GM19463 (cell line): ENCODE data around the gene MVB12B.
"Not testable (repeated sequence)": the region's sequence is repeated elsewhere in the genome, so short reads cannot be mapped to it uniquely, and the experiment has no call there.

Source experiments
- ATAC-seq: cut with Tn5 transposase; IDR thresholded peaks from one replicate; pipeline ENCODE4 v1.9.1; 2021; ENCODE audit warnings: mild to moderate bottlenecking, moderate library complexity; ENCODE audit not compliant: unreplicated experiment

The MVB12B gene

DNA sequence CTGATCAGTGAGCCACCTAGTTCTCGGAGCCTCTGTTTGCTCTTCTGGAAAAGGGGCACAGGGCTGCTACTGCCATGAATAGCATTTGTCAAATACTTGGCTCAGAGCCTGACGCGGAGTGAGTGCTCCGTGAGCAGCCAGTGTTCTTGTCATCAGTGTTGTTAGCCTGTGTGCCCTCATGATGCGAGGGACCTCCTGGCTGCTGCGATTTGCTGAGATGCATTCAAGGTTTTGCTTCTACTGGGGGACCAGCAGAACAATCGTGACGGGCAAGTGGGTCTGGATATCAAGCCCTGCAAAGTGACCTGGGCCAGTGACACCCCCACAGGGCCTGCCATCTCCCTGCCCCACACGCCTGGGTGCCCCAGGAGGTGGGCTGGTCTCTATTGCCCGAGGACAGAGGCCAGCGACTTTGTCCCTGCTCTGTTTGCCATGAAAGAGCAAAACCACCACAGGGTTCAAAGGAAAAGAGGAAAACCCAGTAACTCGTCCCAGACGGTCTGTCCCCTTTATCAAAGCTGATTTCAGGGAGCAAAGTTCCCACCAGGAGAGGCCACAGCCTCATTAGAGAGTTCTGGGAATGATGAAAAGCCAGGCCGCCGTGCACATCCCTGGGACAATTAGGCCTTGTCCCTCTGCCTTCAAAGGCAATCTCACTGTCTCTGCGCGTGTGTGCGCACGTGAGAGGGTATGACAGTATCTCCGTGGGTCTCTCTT, 200.6 kb downstream of the MVB12B start:
- no peak for ATAC-seq

DNA sequence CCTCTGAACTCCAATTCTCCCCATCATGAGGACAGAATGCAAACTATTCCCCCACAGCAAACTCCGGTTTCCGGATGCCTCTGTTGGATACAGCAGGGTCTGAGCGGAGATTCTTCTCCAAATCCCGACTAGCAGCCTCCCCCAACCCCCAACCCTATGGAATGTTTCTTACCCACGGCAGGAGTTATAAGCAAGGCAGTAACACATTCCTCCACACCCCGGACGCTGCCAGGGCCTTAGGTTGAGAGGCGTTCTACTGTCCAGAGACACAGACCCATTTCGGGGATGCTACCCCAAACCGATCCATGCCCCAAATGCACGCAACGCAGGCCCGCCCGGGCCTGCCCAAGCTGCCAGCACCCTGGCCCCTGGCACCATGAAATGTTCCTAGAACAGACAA, 201.5 kb downstream of the MVB12B start:
- no peak for ATAC-seq

DNA sequence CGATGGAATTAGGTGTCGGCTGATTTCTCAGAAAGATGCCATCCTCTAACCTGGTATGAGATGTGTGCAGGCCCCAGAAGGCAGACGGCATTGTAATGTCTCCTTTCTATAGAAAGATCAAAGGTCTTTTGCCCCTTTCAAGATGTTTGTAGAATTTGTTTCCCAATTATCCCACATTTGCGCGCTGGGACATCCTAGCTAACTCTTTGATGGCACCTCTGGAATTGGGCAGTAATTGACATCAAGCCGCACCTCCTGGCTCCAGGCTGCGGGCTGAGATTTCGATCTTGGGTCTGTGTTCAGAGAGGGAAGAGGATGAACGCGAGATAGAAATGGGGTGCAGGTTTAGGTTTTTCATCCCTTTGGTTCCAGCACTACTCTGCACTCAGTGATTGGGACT, 202.3 kb downstream of the MVB12B start:
- ATAC-seq = no peak

DNA sequence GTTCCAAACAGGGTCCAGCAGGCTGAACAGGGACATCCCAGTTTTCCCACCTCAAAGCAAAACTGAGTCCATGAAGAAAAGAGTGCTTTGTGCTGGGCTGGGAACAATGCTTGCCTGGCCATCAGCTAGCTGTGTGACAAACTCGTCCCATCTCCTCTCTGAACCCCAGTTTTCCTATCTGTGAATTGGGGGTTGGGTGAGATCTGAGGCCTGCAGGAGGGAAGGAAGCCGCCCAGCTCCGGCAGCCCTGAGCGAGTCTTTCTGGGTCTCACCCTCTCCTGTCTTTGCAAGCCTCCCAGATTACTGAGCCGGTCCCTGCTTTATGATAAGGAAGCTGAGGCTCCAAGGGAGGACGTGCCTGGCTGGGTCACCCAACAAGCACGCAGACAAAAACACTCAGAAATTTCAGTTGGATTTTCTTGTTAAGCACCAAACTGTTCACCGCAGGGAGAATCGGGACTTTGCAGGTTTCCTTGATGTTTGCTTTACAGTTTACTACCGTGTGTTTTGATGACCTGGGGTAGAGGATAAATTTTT, 204.5 kb downstream of the MVB12B start:
- ATAC-seq = no peak

DNA sequence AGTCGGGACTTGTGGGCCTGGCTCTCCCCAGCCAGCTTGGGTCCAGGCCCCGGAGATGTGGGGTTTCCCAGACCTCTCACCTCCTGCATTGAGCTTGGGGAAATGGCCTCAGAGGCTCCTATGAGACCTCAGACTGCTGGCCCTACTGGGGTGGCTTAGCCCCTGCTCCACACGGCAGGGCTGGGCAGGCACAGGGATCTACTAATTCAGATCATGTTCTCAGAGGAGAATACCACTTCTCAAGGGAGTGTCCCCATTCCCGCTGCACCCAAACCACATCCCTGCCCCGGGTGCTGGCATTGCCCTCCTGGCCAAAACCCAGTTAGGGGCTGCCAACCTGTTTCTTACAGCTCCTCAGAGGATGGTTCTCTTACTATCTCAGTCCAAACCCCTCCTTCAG, 205.0 kb downstream of the MVB12B start:
- ATAC-seq = no peak

DNA sequence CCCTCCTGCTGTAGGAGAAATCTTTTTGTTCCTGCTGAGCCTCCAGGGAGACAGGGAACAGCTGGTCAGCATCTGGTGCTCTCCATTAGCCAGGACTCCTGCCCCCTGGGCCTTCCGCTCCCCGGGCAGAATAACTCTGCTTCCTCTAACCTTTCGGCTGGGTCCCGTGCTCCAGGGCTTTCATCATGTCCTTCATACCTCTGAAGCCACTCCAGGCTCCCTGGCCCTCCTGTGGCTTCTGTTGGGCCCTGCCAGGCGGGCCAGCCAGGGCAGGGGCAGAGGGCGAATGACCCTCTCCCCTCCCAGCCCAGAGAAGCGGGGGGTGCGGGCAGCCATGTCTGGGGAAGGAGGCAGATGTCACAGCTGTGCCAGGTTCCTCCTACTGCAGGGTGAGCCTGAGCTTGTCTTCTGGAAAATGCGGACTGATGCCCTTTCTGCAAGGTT, 205.4 kb downstream of the MVB12B start:
- ATAC-seq = no peak

DNA sequence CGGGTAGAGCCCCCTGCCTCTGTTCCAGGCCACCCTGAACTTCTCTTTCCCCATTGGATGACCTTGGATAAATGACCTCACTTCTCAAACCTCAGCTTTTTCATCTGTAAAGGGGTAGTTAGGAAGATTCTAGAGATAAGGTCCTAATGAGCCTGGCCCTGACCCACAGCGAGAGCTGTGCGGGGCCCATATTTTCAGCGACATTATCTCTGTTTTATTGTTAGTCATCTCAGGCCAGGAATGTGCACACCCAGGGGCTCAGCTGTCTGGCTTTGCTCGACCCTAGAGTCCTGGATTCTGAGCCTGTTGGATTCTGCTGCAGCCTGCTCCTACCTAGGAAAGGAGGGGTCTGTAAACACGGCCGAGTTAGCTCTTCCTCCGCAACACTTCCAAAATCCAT, 205.9 kb downstream of the MVB12B start:
- no peak for ATAC-seq

DNA sequence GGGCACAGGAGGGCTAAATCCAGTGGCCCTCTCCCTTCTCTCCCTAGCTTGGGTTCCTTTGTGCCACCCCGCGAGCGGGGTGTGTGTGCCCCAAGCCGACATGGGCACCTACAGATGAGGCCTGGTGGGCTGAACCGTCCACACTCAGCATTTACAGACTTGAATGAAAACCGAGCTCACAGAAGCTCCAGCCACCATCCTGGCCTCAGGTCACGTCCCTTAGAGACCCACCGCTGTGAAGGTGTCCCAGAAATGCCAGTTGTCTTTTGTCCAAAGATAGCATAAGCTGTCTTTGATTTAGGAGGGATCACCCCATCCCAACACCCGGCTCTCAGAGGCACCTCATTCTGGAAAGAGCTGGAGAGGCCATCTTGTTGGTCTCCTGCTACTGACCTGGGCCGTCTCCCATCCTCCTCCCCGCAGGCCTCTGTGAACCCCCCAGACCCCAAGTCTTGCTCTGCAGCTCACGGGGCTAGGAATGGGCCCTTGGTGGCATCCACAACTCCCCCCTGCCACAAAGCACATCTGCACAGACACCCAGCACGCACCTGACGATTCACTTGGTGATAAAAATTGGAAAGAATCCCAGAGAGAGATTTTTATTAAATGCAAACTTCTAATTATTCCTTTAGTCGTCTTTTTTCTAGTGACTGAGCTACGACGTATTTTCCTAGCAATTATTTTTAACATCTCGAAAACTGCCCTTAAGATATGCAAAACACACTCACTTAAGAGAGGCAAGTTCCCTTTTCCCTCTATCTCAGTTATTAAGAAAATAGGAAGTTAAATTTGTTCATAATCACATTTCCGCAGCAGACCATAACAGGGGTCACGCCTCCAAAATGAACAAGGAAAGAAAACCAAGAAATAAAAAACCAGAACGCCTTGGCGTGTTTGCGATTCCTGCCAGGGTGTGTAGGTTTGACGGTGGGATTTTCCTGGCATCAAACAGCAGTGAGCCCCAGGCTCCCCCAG, 206.6 kb downstream of the MVB12B start:
- ATAC-seq = no peak

DNA sequence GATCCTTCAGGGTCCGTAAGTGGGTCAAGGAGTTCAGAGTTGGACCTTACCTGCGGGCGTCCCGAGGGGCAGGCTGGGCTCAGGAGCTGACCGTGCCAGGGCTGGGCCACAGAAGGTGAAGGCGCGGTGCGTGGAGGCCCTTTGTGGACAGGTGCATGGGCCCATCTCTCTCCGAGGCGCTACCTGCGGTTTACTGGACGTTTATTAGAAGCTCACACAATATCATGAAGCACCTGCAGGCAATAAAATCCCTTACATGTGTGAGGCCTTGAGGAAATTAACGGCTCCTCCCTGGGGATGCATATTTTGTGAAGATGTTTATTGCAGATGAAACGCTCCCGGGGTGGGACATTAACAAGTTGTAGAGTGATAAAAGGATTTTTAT, 207.3 kb downstream of the MVB12B start:
- ATAC-seq = no peak

DNA sequence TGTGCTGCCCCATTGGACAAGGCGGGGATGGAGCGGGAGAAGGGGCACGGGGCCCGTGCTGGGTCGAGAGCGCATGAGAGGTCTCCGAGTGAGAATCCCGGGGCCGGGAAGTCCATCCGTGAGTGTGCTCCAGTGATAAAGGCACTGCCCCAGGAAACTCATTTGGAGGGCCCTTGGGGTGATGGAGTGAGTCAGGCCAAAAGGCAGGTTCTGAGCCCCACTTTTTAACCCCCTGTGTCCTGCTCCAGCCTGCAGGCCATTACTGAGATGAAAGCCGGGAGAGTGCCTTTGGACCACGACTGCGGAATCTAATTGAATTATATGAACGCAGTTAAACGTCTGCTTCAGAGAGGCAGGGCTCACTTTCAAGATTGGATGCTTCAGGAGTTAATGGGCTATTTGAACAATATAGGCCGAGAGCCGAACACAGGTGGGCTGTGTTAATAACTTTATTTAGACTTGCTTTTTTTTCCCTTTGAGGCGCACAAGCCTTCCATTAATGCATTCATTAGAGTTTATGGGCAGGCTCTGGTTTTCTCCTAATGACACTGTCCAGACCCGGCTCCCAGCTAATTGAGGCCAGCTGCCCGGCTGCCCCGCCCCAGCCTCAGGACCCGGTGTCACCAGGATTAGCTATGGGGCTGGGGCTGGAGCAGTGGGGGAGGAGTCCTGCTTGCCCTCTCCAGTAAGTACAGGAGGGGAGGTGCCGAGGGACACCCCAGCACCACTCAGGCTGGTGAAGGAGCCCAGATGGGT, 208.0 kb downstream of the MVB12B start:
- ATAC-seq = no peak

DNA sequence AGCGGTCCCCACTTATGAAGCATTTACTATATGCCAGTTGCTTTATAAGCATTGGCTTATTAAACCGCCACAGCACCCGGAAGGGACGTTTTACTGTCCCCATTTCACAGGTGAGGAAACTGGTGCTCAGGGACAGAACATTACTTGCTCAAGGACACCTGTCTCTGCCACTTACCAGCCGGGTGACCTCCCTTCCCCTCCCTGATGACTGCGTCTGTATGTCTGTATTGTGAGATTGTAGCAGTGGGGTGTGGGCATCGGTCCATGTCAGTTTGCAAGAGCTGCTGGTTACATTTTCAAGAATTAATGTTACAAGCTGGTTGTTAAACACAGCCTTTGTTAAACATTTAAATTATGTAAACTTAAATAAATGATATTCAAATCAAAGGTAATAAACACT, 209.5 kb downstream of the MVB12B start:
- ATAC-seq = no peak

DNA sequence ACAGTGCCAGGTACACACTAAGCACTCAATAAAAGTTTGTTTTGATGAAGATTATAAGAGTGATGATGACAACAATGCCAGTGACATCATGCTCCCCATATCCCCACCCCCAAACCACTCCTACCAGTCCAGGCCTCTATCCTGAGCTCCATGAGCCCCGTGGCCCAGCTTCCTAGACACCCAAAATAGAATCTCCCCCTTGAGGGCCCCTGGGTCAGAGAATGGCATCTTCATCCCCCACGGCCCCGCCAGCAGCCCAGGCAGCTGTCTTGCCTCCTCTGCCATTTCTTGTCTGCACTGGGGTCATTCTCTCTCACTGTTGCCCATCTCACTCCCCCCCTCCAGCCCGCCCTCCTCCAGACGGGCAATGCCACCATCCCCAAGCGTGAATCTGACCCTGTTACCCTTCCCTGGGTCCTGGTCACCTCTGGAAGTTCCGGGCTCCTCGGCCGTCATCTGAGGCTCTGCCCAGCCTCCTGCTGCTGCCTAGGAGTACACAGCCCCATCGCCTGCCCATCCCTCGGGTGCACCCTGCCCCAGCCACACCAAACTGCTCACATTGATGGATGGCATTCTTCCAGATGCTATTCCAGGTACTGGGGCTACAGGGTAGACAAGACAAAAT, 210.3 kb downstream of the MVB12B start:
- ATAC-seq = no peak

DNA sequence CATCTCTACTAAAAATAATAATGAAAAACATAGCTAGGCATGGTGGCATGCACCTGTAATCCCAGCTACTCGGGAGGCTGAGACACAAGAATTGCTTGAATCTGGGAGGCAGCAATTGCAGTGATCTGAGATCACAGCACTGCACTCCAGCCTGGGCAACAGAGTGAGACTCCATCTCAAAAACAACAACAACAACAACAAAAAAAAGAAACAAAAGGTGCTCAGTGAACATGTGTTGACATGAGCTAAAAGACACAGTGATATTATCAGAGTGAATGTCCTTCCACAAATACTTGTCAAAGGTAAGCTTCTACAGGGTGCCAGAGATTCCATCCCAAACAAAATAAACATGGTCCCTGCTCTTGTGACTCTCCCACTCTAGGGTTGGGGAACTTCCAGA, 211.9 kb downstream of the MVB12B start:
- no peak for ATAC-seq

DNA sequence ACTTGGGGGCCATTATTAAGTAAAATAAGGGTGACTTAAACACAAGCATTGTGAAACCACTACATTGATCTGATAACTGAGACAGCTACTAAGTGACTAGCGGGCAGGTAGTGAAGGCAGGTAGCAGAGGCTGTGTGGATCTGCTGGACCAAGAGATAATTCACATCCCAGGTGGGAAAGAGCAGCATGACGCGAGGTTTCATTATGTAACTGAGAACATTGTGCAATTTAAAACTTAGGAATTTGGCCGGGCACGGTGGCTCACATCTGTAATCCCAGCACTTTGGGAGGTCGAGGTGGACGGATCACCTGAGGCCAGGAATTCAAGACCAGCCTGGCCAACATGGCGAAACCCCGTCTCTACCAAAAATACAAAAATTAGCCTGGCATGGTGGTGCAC, 213.8 kb downstream of the MVB12B start:
- not testable (repeated sequence) for ATAC-seq

DNA sequence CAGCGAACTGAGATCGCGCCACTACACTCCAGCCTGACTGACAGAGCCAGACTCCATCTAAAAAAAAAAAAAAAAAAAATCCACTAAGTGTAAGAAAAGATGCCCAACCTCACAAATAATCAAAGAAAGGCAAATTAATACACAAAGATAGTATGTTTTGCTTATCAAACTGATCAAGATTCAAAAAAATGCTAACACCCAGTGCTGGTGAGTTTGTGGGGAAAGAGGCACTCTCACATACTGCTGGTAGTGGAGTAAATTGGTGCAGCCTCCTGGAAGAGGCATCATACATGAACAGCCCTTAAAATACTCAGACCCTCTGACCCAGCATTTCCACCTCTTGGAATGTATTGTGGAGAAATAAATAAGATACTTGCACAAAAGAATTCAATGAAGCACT, 216.9 kb downstream of the MVB12B start:
- no peak for ATAC-seq

DNA sequence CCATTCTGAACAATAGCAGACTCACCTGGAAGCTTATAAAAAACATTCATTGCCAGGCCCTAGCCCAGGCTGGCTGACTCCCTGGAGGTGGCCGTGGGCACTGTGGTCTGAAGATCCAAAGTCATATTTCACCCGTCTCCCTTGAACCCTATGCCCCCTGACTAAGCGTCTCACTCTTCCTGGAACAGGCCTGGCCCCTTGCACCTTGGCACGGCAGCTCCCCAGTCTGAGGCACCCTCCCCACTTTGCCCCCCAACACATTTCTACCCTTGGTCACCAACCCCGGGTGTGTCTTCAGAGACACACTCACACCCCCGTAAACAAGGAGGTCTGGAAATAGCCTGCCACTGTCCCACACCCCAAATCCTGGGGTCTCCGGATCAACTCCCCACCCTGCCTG, 218.5 kb downstream of the MVB12B start:
- no peak for ATAC-seq

DNA sequence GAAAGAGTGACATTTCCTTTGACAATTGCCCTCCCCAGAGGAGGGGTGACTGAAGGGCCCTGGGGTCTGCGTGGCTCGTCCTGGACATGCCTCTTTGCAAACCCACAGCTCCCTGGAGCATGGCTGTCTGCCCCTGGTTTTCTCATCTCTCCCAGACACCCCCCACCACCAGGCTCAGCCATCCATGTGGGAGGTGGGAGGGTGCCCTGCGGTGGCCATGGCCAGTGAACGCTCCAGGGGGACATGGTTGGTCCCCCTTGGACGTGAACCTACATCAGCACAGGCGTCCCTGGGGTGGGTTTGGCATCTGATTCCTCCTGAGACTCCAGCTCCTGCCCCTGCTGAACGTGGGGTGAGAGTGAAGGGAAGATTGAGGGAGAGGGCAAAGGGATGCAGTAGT, 219.4 kb downstream of the MVB12B start:
- no peak for ATAC-seq

DNA sequence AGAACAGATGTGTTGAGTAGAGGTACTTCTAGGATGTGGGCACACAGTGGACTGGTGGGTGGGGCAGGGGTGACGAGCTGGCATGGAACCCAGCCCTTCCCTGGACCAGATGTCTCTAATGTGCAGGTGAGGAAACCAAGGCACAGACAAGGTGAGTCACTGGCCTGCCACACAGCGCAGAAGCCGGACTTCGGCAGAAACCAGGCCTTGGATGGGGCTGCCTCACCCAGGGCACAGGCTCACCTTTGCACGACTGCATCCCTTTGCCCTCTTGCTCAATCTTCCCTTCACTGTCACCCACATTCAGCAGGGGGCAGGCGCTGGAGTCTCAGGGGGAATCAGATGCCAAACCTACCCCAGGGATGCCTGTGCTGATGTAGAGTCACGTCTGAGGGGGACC, 221.7 kb downstream of the MVB12B start:
- ATAC-seq = no peak

DNA sequence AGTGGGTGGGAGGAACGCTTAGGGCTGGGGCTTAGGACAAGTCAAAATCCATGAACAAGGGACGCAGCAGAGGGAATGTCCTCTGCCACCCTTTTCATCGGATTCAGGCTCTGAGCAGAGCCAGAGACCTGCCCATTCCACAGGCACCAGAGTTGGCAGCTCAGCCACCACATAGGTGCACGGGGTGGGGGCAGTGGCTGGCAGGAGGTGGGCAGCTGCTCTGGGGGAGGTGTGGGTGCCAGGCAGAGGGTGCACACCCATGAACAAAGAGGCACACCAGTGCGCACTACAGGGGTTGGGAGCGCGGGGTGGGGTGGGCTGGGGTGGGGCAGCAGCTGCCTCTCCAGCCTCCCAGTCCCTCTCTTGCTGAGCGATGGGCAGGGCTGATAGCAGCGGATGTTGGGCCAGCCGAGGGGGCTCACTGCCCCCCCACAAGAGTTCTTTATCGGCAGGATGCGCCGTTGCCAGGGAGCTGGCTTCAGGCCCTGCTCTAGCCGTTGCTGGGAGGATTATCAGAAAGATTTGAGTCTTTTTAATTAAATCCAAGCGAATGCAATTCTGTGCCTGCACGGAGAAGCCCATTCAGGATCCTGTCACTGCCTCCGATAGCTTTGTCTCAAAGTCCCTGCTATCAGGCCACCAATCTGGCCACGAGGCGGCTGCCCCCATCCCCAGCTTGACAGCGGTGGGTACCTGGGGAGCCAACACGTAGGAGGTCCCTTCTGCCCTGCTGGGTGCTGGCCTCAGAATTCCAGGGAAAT, 222.8 kb downstream of the MVB12B start:
- no peak for ATAC-seq

DNA sequence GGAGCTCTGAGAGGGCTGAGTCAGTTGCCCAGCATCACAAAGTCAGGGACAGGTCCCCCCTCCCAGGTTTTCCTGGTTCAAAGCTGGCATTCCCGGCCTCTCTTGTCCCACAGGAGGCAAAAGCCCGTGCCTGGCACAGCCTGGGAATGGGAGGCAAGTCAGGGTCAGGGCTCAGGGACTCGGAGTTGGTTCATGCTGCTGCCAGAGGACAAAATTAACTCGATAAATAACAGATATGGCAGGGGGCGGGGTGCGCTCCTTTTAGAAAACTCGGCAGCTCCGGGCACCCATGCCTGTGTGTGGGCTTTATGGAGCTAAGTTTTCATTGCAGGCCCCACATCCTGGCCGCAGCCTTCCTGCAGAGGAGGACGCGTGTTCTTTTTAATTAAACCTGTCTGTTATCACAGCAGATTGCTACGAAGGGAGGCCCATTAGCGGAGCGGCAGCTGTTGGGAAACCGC, 224.3 kb downstream of the MVB12B start:
- no peak for ATAC-seq
